Right forelimb (tissue), 1 donor: ENCODE measurements around the gene MSGN1.
A peak's percentile ranks its signal among the peaks of the same experiment; 100 is the strongest.
"Not testable (repeated sequence)": the region's sequence is repeated elsewhere in the genome, so short reads cannot be mapped to it uniquely, and the experiment has no call there.

Experiments used
- DNase-seq: peaks from one replicate; pipeline ENCODE4 v3.0.0-alpha.2; 2018

MSGN1 gene

GRCh38 chr2:17805717-17806363 is 10.4 kb upstream of the MSGN1 start:
- DNase-seq: no peak

GRCh38 chr2:17813010-17813741 is 3.1 kb upstream of the MSGN1 start:
- DNase-seq: no peak

GRCh38 chr2:17813742-17814473 is 2.4 kb upstream of the MSGN1 start:
- DNase-seq: no peak

GRCh38 chr2:17814601-17815000 is 1.7 kb upstream of the MSGN1 start:
- no peak for DNase-seq

- DNase-seq: no peak
These were observed 634 bp upstream of the MSGN1 start for GRCh38 chr2:17815468-17816184.

GRCh38 chr2:17818235-17818815 is 2.1 kb downstream of the MSGN1 start:
- no peak for DNase-seq

GRCh38 chr2:17821080-17821479 is 4.8 kb downstream of the MSGN1 start:
- DNase-seq: no peak

- DNase-seq: no peak
These were observed 5.5 kb downstream of the MSGN1 start for GRCh38 chr2:17821535-17822444.

- no peak for DNase-seq
These were observed 6.3 kb downstream of the MSGN1 start for GRCh38 chr2:17822445-17823117.

GRCh38 chr2:17823646-17824045 is 7.4 kb downstream of the MSGN1 start:
- DNase-seq: not testable (repeated sequence)

- no peak for DNase-seq
These were observed 11.1 kb downstream of the MSGN1 start for GRCh38 chr2:17827316-17827715.

- DNase-seq: no peak
These were observed 11.5 kb downstream of the MSGN1 start for GRCh38 chr2:17827785-17828184.

GRCh38 chr2:17830053-17831034 is 14.1 kb downstream of the MSGN1 start:
- DNase-seq: peak; percentile 84

- no peak for DNase-seq
These were observed 19.3 kb downstream of the MSGN1 start for GRCh38 chr2:17835516-17835915.

- no peak for DNase-seq
These were observed 23.7 kb downstream of the MSGN1 start for GRCh38 chr2:17839959-17840358.

- no peak for DNase-seq
These were observed 27.2 kb downstream of the MSGN1 start for GRCh38 chr2:17843457-17843856.

GRCh38 chr2:17845806-17846205 is 29.5 kb downstream of the MSGN1 start:
- DNase-seq: no peak

- no peak for DNase-seq
These were observed 30.4 kb downstream of the MSGN1 start for GRCh38 chr2:17846676-17847075.

GRCh38 chr2:17847236-17847635 is 31.0 kb downstream of the MSGN1 start:
- DNase-seq: no peak

- no peak for DNase-seq
These were observed 33.0 kb downstream of the MSGN1 start for GRCh38 chr2:17849275-17849674.
